H1 (cell line): ENCODE measurements around the gene C11orf65. TPM values are rescaled to one million over a fixed set of nuclear protein-coding genes. Genes with fewer than 3 reads are reported as not detected.

Experiments used
- BRCA1 ChIP-seq: IDR thresholded peaks from 2 replicates; pipeline ENCODE4 v1.6.1; 2012; ENCODE audit warnings: low read depth, low read length, improper control_type of control experiment
- CTBP2 ChIP-seq: IDR thresholded peaks from 2 replicates; pipeline ENCODE4 v1.7.0; 2011; ENCODE audit warnings: borderline replicate concordance, mild to moderate bottlenecking, moderate library complexity, mixed read lengths, low read length; ENCODE audit not compliant: insufficient read depth, insufficient read length
- SP4 ChIP-seq: IDR thresholded peaks from 2 replicates; pipeline ENCODE4 v1.6.1; 2012; ENCODE audit warnings: low read length, inconsistent platforms
- polyA plus RNA-seq, 7 experiments: library from polyadenylated mRNA; depleted of rRNA in 3 of 7; stranded (reverse) in 5 of 7; unstranded in 2 of 7; fragments of >200 nt in 5 of 7; fragments of 200-250 nt in 2 of 7; gene quantifications; 1 replicate in 5 of 7; 2 replicates in 1 of 7; 4 replicates in 1 of 7; pipeline versions ENCODE4 v1.2.1 to v1.2.3, GENCODE V29; 2011 to 2013; ENCODE audit warnings: missing spikeins in 2 of 7, mixed read lengths in 2 of 7
- total RNA-seq: library from RNA; stranded (reverse); fragmentation: NEBNext Ultra II Directional; extraction: Animal tissue kit (Norgen Biotek cat#: 25700); gene quantifications from 2 replicates; pipeline ENCODE4 v1.2.1, GENCODE V29; 2021

The C11orf65 gene
- total and polyA plus RNA-seq, 2 of the 8 experiments (the other 6 are each of a cell fraction or from before 2014, with no cell fraction given): 0.14 to 0.22 TPM

DNA sequence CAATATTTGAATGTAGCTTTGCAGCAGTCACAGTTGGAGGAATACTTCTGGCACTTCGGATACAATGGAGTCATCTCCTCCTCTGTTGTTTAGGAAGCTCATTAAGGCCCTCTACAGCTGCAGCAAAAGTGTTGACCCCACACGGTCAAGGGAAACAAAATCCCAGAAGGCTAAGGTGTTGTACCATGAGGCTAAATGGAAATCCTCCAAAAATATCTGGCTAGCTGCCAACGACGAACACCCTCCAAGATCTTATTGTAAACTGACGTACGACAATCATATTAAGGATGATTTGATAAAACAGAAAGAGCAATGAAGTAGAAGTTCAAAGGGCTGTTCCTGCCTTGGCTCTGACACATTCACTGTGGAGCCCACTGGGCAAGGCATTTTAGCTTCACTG is 26.9 kb upstream of the C11orf65 start (continued):
- TF ChIP-seq BRCA1: no peak
- no peak for TF ChIP-seq CTBP2
- TF ChIP-seq SP4: no peak
